Measurements from ENCODE around the gene GAGE13. TPM values are rescaled to one million over a fixed set of nuclear protein-coding genes. Genes with fewer than 3 reads are reported as not detected.

GAGE13 gene
- total RNA-seq, 1 experiment from 2014 or later = not detected

GRCh38 chrX:49310371-49310770, 21.0 kb upstream of the GAGE13 start:
- ChIA-PET RAD21 (ENCODE audit: low non-redundant PET in 1 of 2, low total read pairs in 2 of 2, uncharacterized antibody in 2 of 2, unreplicated experiment in 2 of 2) (no interaction called here), POLR2A (no interaction called here), CTCF (no interaction called here)
- Histone ChIP-seq H3K4me3 (replicated peaks in 1 of 2; ENCODE audit: low read depth in 1 of 2, low read length in 2 of 2) (no peak overlapping the region), H3K27ac (ENCODE audit: low read depth, low read length) (no peak overlapping the region), H3K9me2 (ENCODE audit: insufficient read depth) (no peaks in the 10 kb centered on the region), H3K4me2 (ENCODE audit: low read length) (no peak overlapping the region), H3K9me3 (ENCODE audit: control insufficient read depth in 1 of 2, insufficient read depth in 1 of 2, low read depth in 1 of 2, low read length in 2 of 2) (no peaks in the 10 kb centered on the region), H3K79me2 (ENCODE audit: insufficient read depth, low read length) (no peaks in the 10 kb centered on the region), H4K20me1 (ENCODE audit: insufficient read depth) (no peaks in the 10 kb centered on the region), H3K36me3 (ENCODE audit: control insufficient read depth in 1 of 2, insufficient read depth in 2 of 2, low read length in 2 of 2) (no peaks in the 10 kb centered on the region), H3K9ac (ENCODE audit: low read length) (no peak overlapping the region), H2AFZ (ENCODE audit: low read depth, low read length, poor library complexity, severe bottlenecking) (no peak overlapping the region), H3K4me1 (ENCODE audit: control insufficient read depth in 1 of 2, insufficient read depth in 2 of 2, low read length in 2 of 2) (no peaks in the 10 kb centered on the region), H3K27me3 (ENCODE audit: insufficient read depth, low read length) (no peaks in the 10 kb centered on the region)
- no peak for ATAC-seq
- no peak for DNase-seq (ENCODE audit: low read depth, low spot score)
- intact Hi-C loops (cut with micrococcal nuclease) = no loop called here
- BruUV-seq (replicated peaks) = no TSS peak
- TF ChIP-seq JUND (IDR thresholded peaks at IDR 0.05) (no peak), ZBTB33 (IDR thresholded peaks at IDR 0.05; ENCODE audit: extremely low read depth, insufficient replicate concordance, low read length) (no peak), YY1 (IDR thresholded peaks at IDR 0.05; ENCODE audit: extremely low read depth, insufficient replicate concordance, low read depth, low read length) (no peak)

GRCh38 chrX:49312176-49312575, 19.2 kb upstream of the GAGE13 start:
- H3K4me1 ChIP-seq (ENCODE audit: control insufficient read depth in 1 of 2, insufficient read depth in 2 of 2, low read length in 2 of 2) = no peaks in the 10 kb centered on the region
- ChIA-PET POLR2A (no interaction called here), RAD21 (ENCODE audit: low non-redundant PET in 1 of 2, low total read pairs in 2 of 2, uncharacterized antibody in 2 of 2, unreplicated experiment in 2 of 2) (no interaction called here), CTCF (no interaction called here)
- H3K4me2 ChIP-seq (ENCODE audit: low read length) = no peak overlapping the region
- intact Hi-C loops (cut with micrococcal nuclease) = no loop called here
- no peak overlapping the region for H2AFZ ChIP-seq (ENCODE audit: low read depth, low read length, poor library complexity, severe bottlenecking)
- H3K36me3 ChIP-seq (ENCODE audit: control insufficient read depth in 1 of 2, insufficient read depth in 2 of 2, low read length in 2 of 2) = no peaks in the 10 kb centered on the region
- no peak overlapping the region for H3K4me3 ChIP-seq (replicated peaks in 1 of 2; ENCODE audit: low read depth in 1 of 2, low read length in 2 of 2)
- H4K20me1 ChIP-seq (ENCODE audit: insufficient read depth) = no peaks in the 10 kb centered on the region
- no TSS peak for BruUV-seq (replicated peaks)
- H3K9me3 ChIP-seq (ENCODE audit: control insufficient read depth in 1 of 2, insufficient read depth in 1 of 2, low read depth in 1 of 2, low read length in 2 of 2) = no peaks in the 10 kb centered on the region
- DNase-seq (ENCODE audit: low read depth, low spot score) (no peak), ATAC-seq (no peak)
- H3K9me2 ChIP-seq (ENCODE audit: insufficient read depth) = no peaks in the 10 kb centered on the region
- H3K27me3 ChIP-seq (ENCODE audit: insufficient read depth, low read length) = no peaks in the 10 kb centered on the region
- H3K9ac ChIP-seq (ENCODE audit: low read length) = no peak overlapping the region
- no peaks in the 10 kb centered on the region for H3K79me2 ChIP-seq (ENCODE audit: insufficient read depth, low read length)
- H3K27ac ChIP-seq (ENCODE audit: low read depth, low read length) = no peak overlapping the region
- TF ChIP-seq ZFX (IDR thresholded peaks at IDR 0.05) (no peak), ZNF274 (IDR thresholded peaks at IDR 0.05; ENCODE audit: low read depth, low read length) (no peak), EZH2phosphoT487 (IDR thresholded peaks at IDR 0.05; ENCODE audit: borderline replicate concordance) (no peak), JUND (IDR thresholded peaks at IDR 0.05) (no peak), MAX (IDR thresholded peaks at IDR 0.05) (no peak), CEBPB (IDR thresholded peaks at IDR 0.05; ENCODE audit: low read depth) (no peak), POLR2A (IDR thresholded peaks at IDR 0.05; ENCODE audit: borderline replicate concordance, extremely low read depth, insufficient read depth, insufficient read length) (no peak), POLR2AphosphoS5 (IDR thresholded peaks at IDR 0.05; ENCODE audit: low read depth, low read length) (no peak), EGR1 (IDR thresholded peaks at IDR 0.05; ENCODE audit: low read depth) (no peak), SIN3A (IDR thresholded peaks at IDR 0.05; ENCODE audit: low read depth) (no peak), CTCF (IDR thresholded peaks at IDR 0.05 in 2 of 3, conservative IDR thresholded peaks at IDR 0.05 in 1 of 3; ENCODE audit: borderline replicate concordance in 1 of 3, insufficient read depth in 1 of 3, low read depth in 2 of 3, low read length in 2 of 3) (no peak), SP1 (IDR thresholded peaks at IDR 0.05; ENCODE audit: low read depth) (no peak), TCF7L2 (IDR thresholded peaks at IDR 0.05; ENCODE audit: borderline replicate concordance, extremely low read depth, insufficient read depth, insufficient read length) (no peak), CBX3 (IDR thresholded peaks at IDR 0.05; ENCODE audit: low read depth) (no peak), ELF1 (IDR thresholded peaks at IDR 0.05; ENCODE audit: borderline replicate concordance, low read depth) (no peak), EZH2 (IDR thresholded peaks at IDR 0.05) (no peak), SRF (IDR thresholded peaks at IDR 0.05; ENCODE audit: low read depth) (no peak), YY1 (IDR thresholded peaks at IDR 0.05; ENCODE audit: extremely low read depth, insufficient replicate concordance, low read depth, low read length) (no peak)
